ENCODE measurements around the gene TTR.
A peak's percentile ranks its signal among the peaks of the same experiment; 100 is the strongest.

Gene TTR

GRCh38 chr18:31554776-31555175 is 36.9 kb upstream of the TTR start:
- Mint-ChIP-seq H3K4me3 (no peak overlapping the region), H3K27ac (no peak overlapping the region), H3K4me1 (no peaks in the 10 kb centered on the region), H3K27me3 (ENCODE audit: low read depth) (no peaks in the 10 kb centered on the region), H3K9me3 (no peaks in the 10 kb centered on the region), H3K36me3 (ENCODE audit: low read depth) (no peaks in the 10 kb centered on the region)
- TF ChIP-seq CTCF (IDR thresholded peaks at IDR 0.05; ENCODE audit: unreplicated experiment in 3 of 3) = no peak

- Mint-ChIP-seq H3K4me1 (no peaks in the 10 kb centered on the region), H3K27me3 (ENCODE audit: low read depth) (no peaks in the 10 kb centered on the region), H3K36me3 (ENCODE audit: low read depth) (no peaks in the 10 kb centered on the region), H3K4me3 (peak overlapping the region in 2 of 3 experiments; percentile 16 to 20), H3K9me3 (no peaks in the 10 kb centered on the region), H3K27ac (peak overlapping the region in 1 of 3 experiments; percentile 18)
- peak; percentile 82 to 92 (median 89) for TF ChIP-seq CTCF (IDR thresholded peaks at IDR 0.05; ENCODE audit: unreplicated experiment in 3 of 3)
Observed at GRCh38 chr18:31555971-31556747, 35.5 kb upstream of the TTR start.

GRCh38 chr18:31557446-31557845 is 34.2 kb upstream of the TTR start:
- TF ChIP-seq CTCF (IDR thresholded peaks at IDR 0.05; ENCODE audit: unreplicated experiment in 3 of 3) = no peak
- Mint-ChIP-seq H3K27me3 (ENCODE audit: low read depth) (no peaks in the 10 kb centered on the region), H3K4me3 (no peak overlapping the region), H3K4me1 (no peaks in the 10 kb centered on the region), H3K36me3 (ENCODE audit: low read depth) (no peaks in the 10 kb centered on the region), H3K9me3 (no peaks in the 10 kb centered on the region), H3K27ac (no peak overlapping the region)

GRCh38 chr18:31558567-31558966 is 33.1 kb upstream of the TTR start:
- no peaks in the 10 kb centered on the region for H3K4me1 Mint-ChIP-seq
- H3K36me3 Mint-ChIP-seq (ENCODE audit: low read depth) = no peaks in the 10 kb centered on the region
- no peak for TF ChIP-seq CTCF (IDR thresholded peaks at IDR 0.05; ENCODE audit: unreplicated experiment in 3 of 3)
- no peak overlapping the region for H3K4me3 Mint-ChIP-seq
- H3K9me3 Mint-ChIP-seq = no peaks in the 10 kb centered on the region
- no peaks in the 10 kb centered on the region for H3K27me3 Mint-ChIP-seq (ENCODE audit: low read depth)
- no peak overlapping the region for H3K27ac Mint-ChIP-seq

GRCh38 chr18:31562726-31563125 is 29.0 kb upstream of the TTR start:
- Mint-ChIP-seq H3K36me3 (ENCODE audit: low read depth) (no peaks in the 10 kb centered on the region), H3K4me3 (no peak overlapping the region), H3K9me3 (no peaks in the 10 kb centered on the region), H3K27ac (no peak overlapping the region), H3K27me3 (ENCODE audit: low read depth) (peaks cover 4% of the 10 kb centered on the region), H3K4me1 (no peaks in the 10 kb centered on the region)
- no peak for TF ChIP-seq CTCF (IDR thresholded peaks at IDR 0.05; ENCODE audit: unreplicated experiment in 3 of 3)

GRCh38 chr18:31563778-31564177 is 27.9 kb upstream of the TTR start:
- peaks cover 4% of the 10 kb centered on the region for H3K27me3 Mint-ChIP-seq (ENCODE audit: low read depth)
- no peak overlapping the region for H3K4me3 Mint-ChIP-seq
- H3K36me3 Mint-ChIP-seq (ENCODE audit: low read depth) = no peaks in the 10 kb centered on the region
- H3K9me3 Mint-ChIP-seq = no peaks in the 10 kb centered on the region
- H3K27ac Mint-ChIP-seq = no peak overlapping the region
- no peaks in the 10 kb centered on the region for H3K4me1 Mint-ChIP-seq
- TF ChIP-seq CTCF (IDR thresholded peaks at IDR 0.05; ENCODE audit: unreplicated experiment in 3 of 3) = peak in 2 of 3 experiments; percentile 8 to 24
